OCI-LY1 (cell line): Measurements from ENCODE around the gene GLTPD2.

Experiments
- EZH2 ChIP-seq: fragments of 200-600 bp; sonication (generic), shearing (Covaris generic); IDR thresholded peaks from 2 replicates; pipeline ENCODE4 v1.8.0; 2017; ENCODE audit warnings: borderline replicate concordance, mixed run types, mild to moderate bottlenecking, antibody characterized with exemption, low read length, moderate library complexity, mixed read lengths
- TF ChIP-seq, protein P1 (sequence below): fragments of 200-600 bp; sonication (generic), shearing (Covaris generic); IDR thresholded peaks from 2 replicates; pipeline ENCODE4 v1.5.1; 2017; ENCODE audit warnings: mild to moderate bottlenecking, antibody characterized with exemption, low read length, moderate library complexity, mixed read lengths

DNA sequence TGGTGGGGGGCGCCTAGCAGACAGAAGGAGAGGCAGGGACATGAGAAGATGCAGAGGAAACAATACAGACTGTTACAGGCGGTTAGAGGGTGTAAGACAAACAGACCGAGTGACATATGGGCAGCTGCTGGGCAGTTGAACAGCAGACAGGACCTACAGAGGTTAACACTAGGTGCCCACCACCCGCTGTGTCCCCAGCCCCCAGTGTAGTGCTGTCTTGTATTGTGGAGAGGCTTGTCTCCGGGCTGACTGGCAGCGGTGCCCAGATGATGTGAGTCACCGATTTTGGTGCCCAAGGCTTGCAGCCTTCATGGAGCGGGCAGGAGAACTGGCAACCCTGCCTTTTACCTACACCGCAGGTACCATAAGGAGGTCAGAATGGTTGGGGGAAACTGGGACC, 46.6 kb upstream of the GLTPD2 start:
- TF ChIP-seq, protein P1, sequence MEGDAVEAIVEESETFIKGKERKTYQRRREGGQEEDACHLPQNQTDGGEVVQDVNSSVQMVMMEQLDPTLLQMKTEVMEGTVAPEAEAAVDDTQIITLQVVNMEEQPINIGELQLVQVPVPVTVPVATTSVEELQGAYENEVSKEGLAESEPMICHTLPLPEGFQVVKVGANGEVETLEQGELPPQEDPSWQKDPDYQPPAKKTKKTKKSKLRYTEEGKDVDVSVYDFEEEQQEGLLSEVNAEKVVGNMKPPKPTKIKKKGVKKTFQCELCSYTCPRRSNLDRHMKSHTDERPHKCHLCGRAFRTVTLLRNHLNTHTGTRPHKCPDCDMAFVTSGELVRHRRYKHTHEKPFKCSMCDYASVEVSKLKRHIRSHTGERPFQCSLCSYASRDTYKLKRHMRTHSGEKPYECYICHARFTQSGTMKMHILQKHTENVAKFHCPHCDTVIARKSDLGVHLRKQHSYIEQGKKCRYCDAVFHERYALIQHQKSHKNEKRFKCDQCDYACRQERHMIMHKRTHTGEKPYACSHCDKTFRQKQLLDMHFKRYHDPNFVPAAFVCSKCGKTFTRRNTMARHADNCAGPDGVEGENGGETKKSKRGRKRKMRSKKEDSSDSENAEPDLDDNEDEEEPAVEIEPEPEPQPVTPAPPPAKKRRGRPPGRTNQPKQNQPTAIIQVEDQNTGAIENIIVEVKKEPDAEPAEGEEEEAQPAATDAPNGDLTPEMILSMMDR = no peak
- TF ChIP-seq EZH2 = no peak
